NOMO-1 treated with DMSO at 0.1 percent for 48 hours (cell line): ENCODE measurements around the gene NUP205.

ENCODE experiments used
- DNase-seq: peaks from one replicate; lab custom pipeline; 2025; ENCODE audit not compliant: unreplicated experiment; lab: John Stamatoyannopoulos, UW

NUP205 gene

GRCh38 chr7:135541029-135541428 is 16.7 kb upstream of the NUP205 start:
- no peak for DNase-seq

DNA sequence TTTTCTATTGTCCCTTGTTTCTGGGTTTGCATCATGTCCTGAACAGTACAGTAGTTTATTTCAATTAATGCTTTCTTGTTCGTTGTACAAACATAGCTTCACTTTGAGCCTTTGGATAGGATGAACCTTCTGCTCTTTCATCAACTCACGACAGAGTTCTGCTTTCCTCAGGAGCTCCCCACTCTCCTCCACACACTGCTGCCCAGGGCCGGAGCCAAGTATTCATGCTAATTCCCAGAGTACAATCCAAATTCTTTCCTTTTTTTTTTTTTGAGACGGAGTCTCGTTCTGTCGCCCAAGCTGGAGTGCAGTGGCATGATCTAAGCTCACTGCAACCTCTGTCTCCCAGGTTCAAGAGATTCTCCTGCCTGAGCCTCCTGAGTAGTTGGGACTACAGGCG is 7.5 kb upstream of the NUP205 start:
- DNase-seq: no peak

GRCh38 chr7:135552148-135552547 is 5.6 kb upstream of the NUP205 start:
- no peak for DNase-seq

DNA sequence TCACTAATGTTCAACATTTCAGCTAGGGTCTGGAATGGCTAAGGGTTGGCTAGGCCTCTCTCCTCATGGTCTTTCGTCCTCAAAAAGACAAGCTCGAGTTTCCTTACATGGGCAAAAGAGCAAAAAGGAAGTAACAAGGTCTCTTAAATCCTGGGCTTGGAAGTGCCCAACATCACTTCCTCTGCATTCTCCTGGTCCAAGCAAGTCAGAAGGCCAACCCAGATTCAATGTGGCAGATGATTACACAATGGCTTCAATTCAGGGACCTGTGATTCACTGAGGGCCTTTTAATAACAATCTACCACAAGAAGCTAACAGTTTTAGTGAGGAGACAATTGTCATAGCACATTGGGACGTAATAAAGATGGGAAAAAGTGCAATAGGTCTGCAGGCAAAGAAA is 4.4 kb upstream of the NUP205 start:
- no peak for DNase-seq

GRCh38 chr7:135558337-135558767 is 635 bp downstream of the NUP205 start:
- peak; percentile 56 for DNase-seq

- no peak for DNase-seq
These were observed 1.2 kb downstream of the NUP205 start for GRCh38 chr7:135558881-135559280.

GRCh38 chr7:135560631-135561030 is 2.9 kb downstream of the NUP205 start:
- DNase-seq: no peak

DNA sequence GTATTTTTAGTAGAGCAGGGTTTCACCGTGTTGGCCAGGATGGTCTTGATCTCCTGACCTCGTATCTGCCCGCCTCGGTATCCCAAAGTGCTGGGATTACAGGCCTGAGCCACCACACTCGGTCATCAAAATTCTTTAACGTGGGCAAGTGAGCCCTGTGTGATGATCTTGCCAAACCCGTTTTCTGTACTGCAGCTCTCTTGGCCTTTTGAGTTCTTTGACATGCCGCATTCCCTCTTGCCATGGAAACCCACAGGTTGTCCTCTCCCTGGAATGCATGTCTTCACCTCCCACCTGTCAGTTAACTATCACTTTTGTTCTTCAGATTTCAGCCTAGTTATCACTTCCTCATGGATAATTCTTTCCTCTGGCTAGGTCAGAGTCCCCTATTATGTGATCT is 5.0 kb downstream of the NUP205 start:
- no peak for DNase-seq

DNA sequence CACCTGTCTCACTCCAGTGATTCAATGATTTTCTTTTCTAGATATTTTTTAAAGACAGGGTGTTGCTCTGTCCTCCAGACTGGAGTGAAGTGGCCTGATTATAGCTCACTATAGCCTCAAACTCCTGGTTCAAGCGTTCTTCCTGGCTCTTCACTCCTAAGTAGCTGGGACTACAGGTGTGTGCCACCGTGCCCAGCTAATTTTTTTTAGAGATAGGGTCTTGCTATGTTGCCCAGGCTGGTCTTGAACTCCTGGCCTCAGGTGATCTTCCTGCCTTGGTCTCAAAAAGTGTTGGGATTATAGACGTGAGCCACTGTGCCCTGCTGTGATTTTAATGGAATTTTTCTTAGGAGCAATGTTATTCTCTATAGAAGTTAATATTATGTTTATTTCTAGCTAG is 14.1 kb downstream of the NUP205 start:
- DNase-seq: no peak

- no peak for DNase-seq
These were observed 15.8 kb downstream of the NUP205 start for GRCh38 chr7:135573541-135573940.

DNA sequence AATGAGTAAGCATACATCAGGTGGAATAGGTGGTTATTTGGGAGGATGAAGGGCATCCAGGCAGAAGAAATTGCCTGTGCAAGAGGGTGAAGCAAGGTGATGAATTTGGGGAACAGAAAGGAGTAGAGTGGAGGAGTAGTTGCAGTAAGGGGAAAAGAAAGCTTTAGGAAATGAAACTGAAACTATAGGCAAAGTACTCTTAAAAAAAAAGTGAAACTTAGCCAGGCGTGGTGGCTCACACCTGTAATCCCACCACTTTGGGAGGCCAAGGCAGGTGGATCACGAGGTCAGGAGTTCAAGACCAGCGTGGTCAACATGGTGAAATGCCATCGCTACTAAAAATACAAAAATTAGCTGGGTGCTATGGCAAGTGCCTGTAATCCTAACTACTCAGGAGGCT is 17.6 kb downstream of the NUP205 start:
- no peak for DNase-seq

DNA sequence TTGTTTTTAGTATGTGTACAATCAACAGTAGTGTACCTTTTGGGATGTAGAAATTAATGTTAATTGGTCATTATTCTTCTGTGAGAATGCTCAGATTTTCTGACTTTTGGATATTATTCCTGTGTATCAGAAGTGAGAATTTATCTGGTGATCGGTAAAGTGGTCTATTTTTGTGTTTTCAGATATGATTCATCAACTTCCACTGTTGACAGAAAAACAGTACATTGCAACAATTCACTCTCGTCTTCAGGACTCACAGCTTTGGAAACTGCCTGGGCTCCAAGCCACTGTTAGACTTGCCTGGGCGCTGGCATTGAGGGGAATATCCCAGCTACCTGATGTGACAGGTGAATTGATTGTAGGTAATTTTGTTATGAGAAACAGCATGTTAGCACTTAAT is 20.9 kb downstream of the NUP205 start:
- DNase-seq: no peak

DNA sequence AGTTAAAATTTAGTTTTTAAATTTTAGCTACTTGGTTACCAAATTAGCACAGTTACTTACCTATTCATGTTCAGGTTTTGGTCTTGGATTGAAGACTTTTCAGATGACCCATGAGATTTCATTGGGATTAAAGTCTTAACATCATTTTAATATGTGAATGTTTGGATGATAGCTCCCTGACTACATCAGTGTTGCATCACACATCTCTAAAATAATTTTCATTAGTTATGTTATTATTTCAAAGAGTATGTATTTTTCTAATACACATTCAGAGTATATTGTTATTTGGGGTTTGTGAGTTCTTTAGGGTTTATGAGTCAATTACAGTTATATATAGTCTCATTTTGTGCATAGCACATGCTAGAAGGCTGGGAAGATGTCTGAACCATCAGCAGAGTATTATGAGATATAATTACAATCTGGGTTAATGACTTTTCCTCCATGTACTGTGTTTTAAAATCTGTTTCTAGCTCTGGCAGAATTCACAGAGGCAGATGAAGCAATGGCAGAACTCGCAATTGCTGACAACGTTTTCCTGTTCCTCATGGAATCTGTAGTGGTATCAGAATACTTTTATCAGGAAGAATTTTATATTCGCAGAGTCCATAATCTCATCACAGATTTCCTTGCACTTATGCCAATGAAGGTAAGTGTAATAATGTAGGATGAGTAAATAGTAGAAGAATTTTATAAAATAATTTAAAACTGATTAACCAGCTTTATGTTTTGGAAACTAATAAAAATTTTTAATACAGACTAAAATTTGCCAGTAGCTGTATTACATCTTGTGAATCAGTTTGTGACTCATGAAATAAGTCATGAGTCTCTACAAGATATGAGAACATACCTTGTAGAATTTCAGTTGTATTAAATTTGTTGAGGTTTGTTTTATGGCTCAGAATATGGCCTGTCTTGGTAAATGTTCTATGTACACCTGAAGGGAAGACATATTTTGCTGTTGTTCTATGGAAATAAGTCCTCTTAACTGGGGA is 26.9 kb downstream of the NUP205 start:
- no peak for DNase-seq

DNA sequence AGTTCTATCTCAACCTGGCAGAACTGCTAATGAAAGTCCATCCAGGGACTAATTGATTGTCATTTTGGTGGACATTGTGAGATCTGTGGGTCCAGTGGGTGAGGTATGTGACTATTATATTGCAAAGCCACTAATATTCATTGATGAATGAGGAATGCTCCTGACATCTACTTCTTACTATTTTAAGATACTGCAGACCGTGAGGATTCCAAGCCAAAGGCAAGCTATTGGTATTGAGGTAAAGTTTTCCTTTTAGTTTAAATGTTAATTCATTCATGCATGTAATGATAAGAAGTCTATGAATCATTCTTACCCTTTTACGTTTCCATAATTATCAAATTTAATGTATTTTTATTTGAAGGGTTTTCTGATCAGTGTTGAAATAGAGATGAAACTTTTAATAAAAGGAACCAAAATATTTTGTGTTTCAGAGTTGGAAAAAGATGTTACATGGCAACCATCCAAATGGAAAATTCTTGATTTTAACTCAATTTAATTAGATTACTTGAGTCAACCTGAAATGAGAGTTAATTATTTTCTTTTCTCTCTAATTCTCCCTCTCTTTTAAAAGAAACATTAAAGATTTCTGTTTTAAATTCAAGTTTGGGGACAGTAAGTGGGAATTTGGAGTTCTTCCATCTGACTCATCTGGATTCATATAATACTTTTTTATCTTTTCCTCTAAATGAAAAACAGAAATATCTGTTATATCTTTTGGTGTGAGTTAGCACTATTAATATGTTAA is 39.6 kb downstream of the NUP205 start:
- no peak for DNase-seq

GRCh38 chr7:135597926-135598305 is 40.2 kb downstream of the NUP205 start:
- DNase-seq: no peak

- DNase-seq: no peak
These were observed 41.8 kb downstream of the NUP205 start for GRCh38 chr7:135599471-135599870.

DNA sequence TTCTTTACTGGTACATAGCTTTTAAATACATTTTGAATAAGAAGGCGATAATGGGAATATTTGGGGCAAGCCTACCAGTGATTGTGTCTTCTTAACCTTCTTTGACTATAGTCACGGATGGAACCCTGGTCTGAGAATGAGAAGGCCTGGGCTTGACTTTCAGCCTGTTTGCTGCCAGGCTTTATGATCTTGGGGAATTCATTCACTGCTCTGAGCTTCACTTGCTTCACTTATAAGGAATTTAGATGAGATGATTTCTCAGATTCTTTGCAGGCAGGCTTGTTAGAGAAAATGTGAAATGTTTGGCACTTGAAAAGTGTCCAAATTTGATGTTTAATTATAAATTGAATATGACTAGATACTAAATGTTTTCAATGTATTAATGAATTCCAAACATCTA is 42.5 kb downstream of the NUP205 start:
- no peak for DNase-seq

GRCh38 chr7:135601182-135601581 is 43.5 kb downstream of the NUP205 start:
- DNase-seq: no peak

GRCh38 chr7:135602304-135602703 is 44.6 kb downstream of the NUP205 start:
- DNase-seq: no peak

GRCh38 chr7:135616136-135616535 is 58.4 kb downstream of the NUP205 start:
- no peak for DNase-seq

DNA sequence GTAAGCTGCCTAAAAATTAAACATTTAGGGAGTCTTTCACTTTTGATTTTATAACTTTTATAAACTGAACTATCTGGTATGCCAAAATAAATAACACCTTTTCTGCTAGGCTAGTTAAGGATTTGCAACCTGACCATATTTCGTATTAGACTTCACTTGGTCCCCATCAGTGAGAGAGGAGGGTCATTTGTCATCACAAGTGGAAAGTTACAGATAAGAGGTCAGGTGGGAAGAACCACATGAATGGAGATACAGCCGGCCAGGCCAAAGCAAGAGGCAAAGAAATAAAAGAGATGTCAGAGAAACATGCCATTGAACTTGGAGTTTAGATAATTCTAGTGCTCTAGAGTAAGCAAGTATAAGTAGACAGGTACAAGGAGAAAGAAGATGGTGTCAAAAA is 60.1 kb downstream of the NUP205 start:
- no peak for DNase-seq

- DNase-seq: no peak
These were observed 60.8 kb downstream of the NUP205 start for GRCh38 chr7:135618510-135618909.
